PC-3 (cell line): Measurements from ENCODE around the gene CCN6. TPM values are rescaled to one million over a fixed set of nuclear protein-coding genes. Genes with fewer than 3 reads are reported as not detected.
"Not testable (repeated sequence)": the region's sequence is repeated elsewhere in the genome, so short reads cannot be mapped to it uniquely, and the experiment has no call there.

Source experiments
- ATAC-seq: fragments of 200-7000 bp; cut with Tn5 transposase; 2 replicates; pipeline ENCODE4 v1.9.1; 2020; ENCODE audit warnings: mild to moderate bottlenecking, moderate library complexity
- BruUV-seq: library from RNA; stranded (reverse); fragments of 400-500 nt; replicated peaks from 2 replicates; lab custom pipeline; 2021; lab: Mats Ljungman, UMichigan
- CTCF ChIA-PET: fragments of 300-600 bp; sonication (Branson Sonifier 250); formaldehyde crosslinking; loops from one replicate; lab custom pipeline; 2022; ENCODE audit warnings: antibody characterized with exemption; lab: Charles Lee
- POLR2A ChIA-PET: fragments of 300-600 bp; sonication (Branson Sonifier 250); formaldehyde crosslinking; loops from one replicate; lab custom pipeline; 2022; ENCODE audit warnings: antibody characterized with exemption; ENCODE audit not compliant: unreplicated experiment; lab: Charles Lee
- DNase-seq: peaks from one replicate; pipeline ENCODE4 v3.0.0-alpha.2; 2015
- H2AFZ ChIP-seq: fragments of 300-600 bp; sonication (generic); 2 replicates; pipeline ENCODE4 v1.6.0; 2016; ENCODE audit warnings: antibody characterized with exemption, low read length
- H3F3A ChIP-seq: fragments of 300-600 bp; sonication (generic); one replicate; pipeline ENCODE4 v1.6.0; 2017; ENCODE audit warnings: antibody characterized with exemption, low read length, control low read depth, mild to moderate bottlenecking; ENCODE audit not compliant: unreplicated experiment
- H3K27ac ChIP-seq: fragments of 300-600 bp; sonication (generic); 2 replicates; pipeline ENCODE4 v1.5.1; 2016; ENCODE audit warnings: mild to moderate bottlenecking, low read length
- H3K27me3 ChIP-seq: fragments of 300-600 bp; sonication (generic); 2 replicates; pipeline ENCODE4 v1.6.1; 2016; ENCODE audit warnings: low read length, mixed read lengths
- H3K36me3 ChIP-seq: fragments of 300-600 bp; sonication (generic); 2 replicates; pipeline ENCODE4 v1.6.1; 2016; ENCODE audit warnings: low read depth, mixed run types, low read length, mixed read lengths
- H3K4me1 ChIP-seq: fragments of 300-600 bp; sonication (generic); 2 replicates; pipeline ENCODE4 v1.5.1; 2016; ENCODE audit warnings: low read length; ENCODE audit not compliant: insufficient read depth
- H3K4me2 ChIP-seq: fragments of 300-600 bp; sonication (generic); 2 replicates; pipeline ENCODE4 v1.6.0; 2016; ENCODE audit warnings: low read length
- H3K4me3 ChIP-seq: fragments of 300-600 bp; sonication (generic); 2 replicates; pipeline ENCODE4 v1.5.1; 2016; ENCODE audit warnings: mild to moderate bottlenecking, low read length, mixed read lengths
- H3K79me2 ChIP-seq: fragments of 300-600 bp; sonication (generic); 2 replicates; pipeline ENCODE4 v1.6.1; 2017; ENCODE audit warnings: low read length, mixed read lengths
- H3K9ac ChIP-seq: fragments of 300-600 bp; sonication (generic); 2 replicates; pipeline ENCODE4 v1.6.0; 2016; ENCODE audit warnings: mild to moderate bottlenecking, low read length
- H3K9me2 ChIP-seq: fragments of 300-600 bp; sonication (generic); replicated peaks from 2 replicates; pipeline ENCODE4 v1.6.1; 2016; ENCODE audit warnings: mixed run types, low read length, mixed read lengths
- H3K9me3 ChIP-seq: fragments of 300-600 bp; sonication (generic); 2 replicates; pipeline ENCODE4 v1.6.1; 2016; ENCODE audit warnings: low read length, mixed read lengths
- H4K20me1 ChIP-seq: fragments of 300-600 bp; sonication (generic); 2 replicates; pipeline ENCODE4 v1.6.1; 2016; ENCODE audit warnings: low read length, mixed read lengths
- CTCF ChIP-seq: fragments of 300-600 bp; sonication (generic); conservative IDR thresholded peaks from 2 replicates; pipeline ENCODE4 v1.5.1; 2017; ENCODE audit warnings: antibody characterized with exemption, low read depth, mild to moderate bottlenecking, low read length
- EZH2 ChIP-seq: fragments of 300-600 bp; sonication (generic); IDR thresholded peaks from one replicate; pipeline ENCODE4 v1.6.1; 2017; ENCODE audit warnings: antibody characterized with exemption, mild to moderate bottlenecking, low read length; ENCODE audit not compliant: unreplicated experiment
- EZH2phosphoT487 ChIP-seq: fragments of 300-600 bp; sonication (generic); IDR thresholded peaks from 2 replicates; pipeline ENCODE4 v1.6.1; 2018; ENCODE audit warnings: mild to moderate bottlenecking, antibody characterized with exemption, low read length, borderline replicate concordance
- intact Hi-C: fragments of 100-400 bp; cut with micrococcal nuclease; formaldehyde crosslinking; loops from 2 replicates; pipeline ENCODE4 v1.9.0; 2023
- total RNA-seq: library from RNA; depleted of rRNA; stranded (reverse); fragments of >200 nt; gene quantifications from 2 replicates; pipeline ENCODE4 v1.2.3, GENCODE V29; 2014

Gene CCN6
- total RNA-seq, 1 experiment from 2014 or later, result not detected

GRCh38 chr6:112049026-112049799, 4.7 kb upstream of the CCN6 start:
- H3K9me2 ChIP-seq, result no peaks in the 10 kb centered on the region
- no peaks in the 10 kb centered on the region for H3K4me1 ChIP-seq
- H4K20me1 ChIP-seq, result no peaks in the 10 kb centered on the region
- H3K79me2 ChIP-seq, result no peaks in the 10 kb centered on the region
- no peak for ATAC-seq
- no peak overlapping the region for H2AFZ ChIP-seq
- ChIA-PET POLR2A (no interaction called here), CTCF (no interaction called here)
- intact Hi-C loops, result loop anchor here (10.0 kb wide), 1 partner anchor 564 kb away; the partner anchor contains the start of gene REV3L
- no peaks in the 10 kb centered on the region for H3K27me3 ChIP-seq
- no peak overlapping the region for H3K27ac ChIP-seq
- no peaks in the 10 kb centered on the region for H3K9me3 ChIP-seq
- H3K4me3 ChIP-seq, result no peak overlapping the region
- no TSS peak for BruUV-seq
- H3F3A ChIP-seq, result no peaks in the 10 kb centered on the region
- H3K4me2 ChIP-seq, result no peak overlapping the region
- H3K9ac ChIP-seq, result no peak overlapping the region
- DNase-seq, result peak; percentile 5
- no peaks in the 10 kb centered on the region for H3K36me3 ChIP-seq
- no peak for TF ChIP-seq EZH2phosphoT487
- no peak for TF ChIP-seq CTCF
- TF ChIP-seq EZH2, result no peak

DNA sequence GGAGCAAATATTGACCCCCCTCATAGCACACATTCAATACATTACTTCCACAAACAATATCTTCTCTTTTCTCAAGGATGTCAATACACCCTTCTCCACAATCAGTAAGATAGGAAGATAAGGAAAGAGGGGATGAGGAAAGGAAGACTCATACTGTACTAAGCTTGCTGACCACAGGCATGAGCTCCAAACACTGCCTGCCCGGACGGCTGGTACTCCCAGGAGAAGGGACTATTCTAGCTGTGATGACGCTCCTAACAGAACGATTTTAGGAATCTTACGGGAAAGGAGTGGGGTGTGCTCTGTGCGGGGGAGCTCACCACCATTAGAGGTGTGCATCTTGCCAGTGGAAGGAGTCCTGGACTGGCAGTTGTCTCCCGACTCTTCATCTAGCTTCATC, 3.9 kb upstream of the CCN6 start:
- ATAC-seq (no peak), DNase-seq (no peak)
- H3K4me2 ChIP-seq, result no peak overlapping the region
- no TSS peak for BruUV-seq
- no peak overlapping the region for H2AFZ ChIP-seq
- H3K79me2 ChIP-seq, result no peaks in the 10 kb centered on the region
- no peaks in the 10 kb centered on the region for H3K4me1 ChIP-seq
- no peak overlapping the region for H3K4me3 ChIP-seq
- TF ChIP-seq EZH2phosphoT487 (no peak), EZH2 (no peak), CTCF (no peak)
- no peaks in the 10 kb centered on the region for H3K27me3 ChIP-seq
- CTCF ChIA-PET, result no interaction called here
- no peaks in the 10 kb centered on the region for H3K36me3 ChIP-seq
- no peaks in the 10 kb centered on the region for H3K9me3 ChIP-seq
- H3K27ac ChIP-seq, result no peak overlapping the region
- no peaks in the 10 kb centered on the region for H3F3A ChIP-seq
- H4K20me1 ChIP-seq, result no peaks in the 10 kb centered on the region
- intact Hi-C loops, result loop anchor here (10.0 kb wide), 1 partner anchor 565 kb away; the partner anchor contains the start of gene REV3L
- no peak overlapping the region for H3K9ac ChIP-seq
- POLR2A ChIA-PET, result no interaction called here
- no peaks in the 10 kb centered on the region for H3K9me2 ChIP-seq

GRCh38 chr6:112050429-112050828, 3.5 kb upstream of the CCN6 start:
- BruUV-seq, result no TSS peak
- H3K9ac ChIP-seq, result no peak overlapping the region
- no peak overlapping the region for H3K27ac ChIP-seq
- no peaks in the 10 kb centered on the region for H3K9me2 ChIP-seq
- CTCF ChIA-PET, result no interaction called here
- no peak overlapping the region for H3K4me3 ChIP-seq
- no peak overlapping the region for H3K4me2 ChIP-seq
- H3F3A ChIP-seq, result no peaks in the 10 kb centered on the region
- no peaks in the 10 kb centered on the region for H4K20me1 ChIP-seq
- H3K9me3 ChIP-seq, result no peaks in the 10 kb centered on the region
- H3K4me1 ChIP-seq, result no peaks in the 10 kb centered on the region
- POLR2A ChIA-PET, result no interaction called here
- ATAC-seq (no peak), DNase-seq (no peak)
- H3K79me2 ChIP-seq, result no peaks in the 10 kb centered on the region
- TF ChIP-seq EZH2, result no peak
- TF ChIP-seq CTCF, result no peak
- no peak for TF ChIP-seq EZH2phosphoT487
- H3K36me3 ChIP-seq, result no peaks in the 10 kb centered on the region
- intact Hi-C loops, result no loop called here
- no peak overlapping the region for H2AFZ ChIP-seq
- H3K27me3 ChIP-seq, result no peaks in the 10 kb centered on the region

GRCh38 chr6:112051251-112051740, 2.6 kb upstream of the CCN6 start:
- intact Hi-C loops, DNase-seq, H3K4me2 ChIP-seq, CTCF ChIA-PET, BruUV-seq, H3K36me3 ChIP-seq, H3K4me1 ChIP-seq, POLR2A ChIA-PET, H2AFZ ChIP-seq, H3K9me3 ChIP-seq, H3K27ac ChIP-seq, H3F3A ChIP-seq, ATAC-seq, H3K4me3 ChIP-seq, H3K9me2 ChIP-seq, H3K9ac ChIP-seq, H3K79me2 ChIP-seq, H3K27me3 ChIP-seq, H4K20me1 ChIP-seq: not testable (repeated sequence)
